ENCODE data around the gene ABCC11.
"Not testable (repeated sequence)": the region's sequence is repeated elsewhere in the genome, so short reads cannot be mapped to it uniquely, and the experiment has no call there.

GRCh38 chr16:48240147-48240546, 7.2 kb downstream of the ABCC11 start:
- not testable (repeated sequence) for TF ChIP-seq CTCF (IDR thresholded peaks at IDR 0.05); ZFX (IDR thresholded peaks at IDR 0.05; ENCODE audit: borderline replicate concordance)

All from 22Rv1 (cell line).